Osteocyte (in vitro differentiated cells): Measurements from ENCODE around the gene TSR1. TPM values are rescaled to one million over a fixed set of nuclear protein-coding genes. Genes with fewer than 3 reads are reported as not detected.

Experiments used
- DNase-seq: peaks from one replicate; pipeline ENCODE4 v3.0.0; 2021; ENCODE audit warnings: mixed read lengths; ENCODE audit not compliant: unreplicated experiment; ENCODE audit errors: extremely low spot score
- H3K27ac Mint-ChIP-seq: one replicate; pipeline ENCODE4 v1.8.0; 2021; ENCODE audit warnings: mild to moderate bottlenecking, mixed read lengths; ENCODE audit not compliant: unreplicated experiment
- H3K27me3 Mint-ChIP-seq: one replicate; pipeline ENCODE4 v1.8.0; 2021; ENCODE audit warnings: mixed read lengths; ENCODE audit not compliant: unreplicated experiment
- H3K36me3 Mint-ChIP-seq: one replicate; pipeline ENCODE4 v1.8.0; 2021; ENCODE audit warnings: mixed read lengths; ENCODE audit not compliant: unreplicated experiment
- H3K4me1 Mint-ChIP-seq: one replicate; pipeline ENCODE4 v1.8.0; 2021; ENCODE audit warnings: mixed read lengths; ENCODE audit not compliant: unreplicated experiment
- H3K4me3 Mint-ChIP-seq: one replicate; pipeline ENCODE4 v1.8.0; 2021; ENCODE audit warnings: mild to moderate bottlenecking, moderate library complexity, mixed read lengths; ENCODE audit not compliant: unreplicated experiment
- H3K9me3 Mint-ChIP-seq: one replicate; pipeline ENCODE4 v1.8.0; 2021; ENCODE audit warnings: mixed read lengths; ENCODE audit not compliant: unreplicated experiment
- total RNA-seq: library from RNA; stranded (reverse); gene quantifications from 2 replicates; pipeline ENCODE4 v1.2.1, GENCODE V29; 2021
- TF ChIP-seq, protein P1 (sequence below): fragments of 200-600 bp; sonication (generic); IDR thresholded peaks from 2 replicates; pipeline ENCODE4 v1.5.0; 2021; ENCODE audit warnings: antibody characterized with exemption, mild to moderate bottlenecking, moderate library complexity

TSR1 gene
- total RNA-seq, 1 donor from 2014 or later, result 26.3 TPM

DNA sequence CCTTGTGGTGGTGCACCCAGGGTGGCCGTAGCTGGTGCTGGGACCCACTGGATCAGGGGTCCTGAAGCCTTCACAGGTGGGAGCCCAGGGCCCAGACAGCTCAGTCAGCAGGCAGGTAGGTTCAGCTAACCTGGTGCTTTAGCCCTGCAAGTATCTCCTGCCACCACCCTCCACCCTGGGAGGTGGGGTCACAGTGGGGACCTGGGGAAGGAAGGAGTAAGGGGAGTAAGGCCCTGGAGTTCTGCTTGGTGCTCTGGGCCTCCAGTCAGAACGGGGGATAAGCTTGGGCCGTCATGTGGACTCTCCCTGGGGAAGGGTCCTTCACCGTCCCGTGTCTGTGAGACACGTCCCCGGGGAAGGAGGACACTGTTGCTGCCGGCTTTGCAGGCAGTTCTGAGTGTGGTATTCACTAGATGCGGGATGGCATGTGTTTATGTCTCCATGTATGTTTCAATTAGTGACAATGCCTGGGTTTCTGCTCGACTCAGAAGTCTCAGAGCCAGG, 21.7 kb upstream of the TSR1 start:
- Mint-ChIP-seq H3K27ac (no peak overlapping the region), H3K36me3 (peaks cover 10% of the 10 kb centered on the region), H3K4me3 (no peak overlapping the region), H3K27me3 (no peaks in the 10 kb centered on the region), H3K4me1 (peaks cover 10% of the 10 kb centered on the region), H3K9me3 (no peaks in the 10 kb centered on the region)
- no peak for DNase-seq
- TF ChIP-seq, protein P1, sequence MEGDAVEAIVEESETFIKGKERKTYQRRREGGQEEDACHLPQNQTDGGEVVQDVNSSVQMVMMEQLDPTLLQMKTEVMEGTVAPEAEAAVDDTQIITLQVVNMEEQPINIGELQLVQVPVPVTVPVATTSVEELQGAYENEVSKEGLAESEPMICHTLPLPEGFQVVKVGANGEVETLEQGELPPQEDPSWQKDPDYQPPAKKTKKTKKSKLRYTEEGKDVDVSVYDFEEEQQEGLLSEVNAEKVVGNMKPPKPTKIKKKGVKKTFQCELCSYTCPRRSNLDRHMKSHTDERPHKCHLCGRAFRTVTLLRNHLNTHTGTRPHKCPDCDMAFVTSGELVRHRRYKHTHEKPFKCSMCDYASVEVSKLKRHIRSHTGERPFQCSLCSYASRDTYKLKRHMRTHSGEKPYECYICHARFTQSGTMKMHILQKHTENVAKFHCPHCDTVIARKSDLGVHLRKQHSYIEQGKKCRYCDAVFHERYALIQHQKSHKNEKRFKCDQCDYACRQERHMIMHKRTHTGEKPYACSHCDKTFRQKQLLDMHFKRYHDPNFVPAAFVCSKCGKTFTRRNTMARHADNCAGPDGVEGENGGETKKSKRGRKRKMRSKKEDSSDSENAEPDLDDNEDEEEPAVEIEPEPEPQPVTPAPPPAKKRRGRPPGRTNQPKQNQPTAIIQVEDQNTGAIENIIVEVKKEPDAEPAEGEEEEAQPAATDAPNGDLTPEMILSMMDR, result no peak

DNA sequence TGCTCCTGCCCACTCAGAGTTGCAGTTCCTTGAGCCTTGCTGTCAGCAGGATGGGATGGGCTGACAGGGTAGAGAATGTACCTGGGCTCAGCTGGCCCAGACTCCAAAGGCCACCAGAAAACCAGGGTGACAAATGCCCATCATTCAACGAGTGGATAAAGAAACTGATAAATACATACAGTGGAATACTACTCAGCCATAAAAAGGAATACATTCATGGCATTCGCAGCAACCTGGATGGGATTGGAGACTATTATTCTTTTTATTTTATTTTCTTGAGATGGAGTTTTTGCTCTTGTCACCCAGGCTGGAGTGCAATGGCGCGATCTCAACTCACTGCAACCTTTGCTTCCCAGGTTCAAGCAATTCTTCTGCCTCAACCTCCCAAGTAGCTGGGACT, 21.0 kb upstream of the TSR1 start:
- Mint-ChIP-seq H3K36me3 (peaks cover 5% of the 10 kb centered on the region), H3K27ac (no peak overlapping the region)

DNA sequence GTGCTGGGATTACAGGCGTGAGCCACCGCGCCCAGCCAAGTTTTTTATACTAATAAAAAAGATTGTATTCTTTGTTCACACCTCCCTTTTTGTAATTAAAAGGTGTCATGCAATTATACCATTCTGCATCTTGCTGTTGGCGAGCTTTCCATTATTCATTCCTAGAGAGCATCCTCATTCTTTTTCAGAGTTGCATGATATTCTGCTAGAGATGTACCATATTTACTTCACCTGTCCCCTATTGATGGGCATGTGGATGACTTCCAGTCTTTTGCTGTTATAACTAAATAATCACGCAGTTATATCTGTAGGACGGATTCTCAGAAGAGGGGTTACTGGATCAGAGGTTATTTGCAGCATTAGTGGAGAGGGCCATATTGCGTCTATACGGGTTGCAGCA, 18.1 kb upstream of the TSR1 start:
- no peak for DNase-seq
- Mint-ChIP-seq H3K36me3 (peaks cover 5% of the 10 kb centered on the region), H3K27ac (no peak overlapping the region), H3K4me3 (no peak overlapping the region), H3K9me3 (no peaks in the 10 kb centered on the region), H3K4me1 (peaks cover 5% of the 10 kb centered on the region), H3K27me3 (no peaks in the 10 kb centered on the region)
- TF ChIP-seq, protein P1, result no peak

More for the DNA sequence above, 21.0 kb upstream of the TSR1 start:
- Mint-ChIP-seq H3K4me1 (peaks cover 10% of the 10 kb centered on the region), H3K4me3 (no peak overlapping the region), H3K9me3 (no peaks in the 10 kb centered on the region), H3K27me3 (no peaks in the 10 kb centered on the region)
- TF ChIP-seq, protein P1, result no peak
- DNase-seq, result no peak

DNA sequence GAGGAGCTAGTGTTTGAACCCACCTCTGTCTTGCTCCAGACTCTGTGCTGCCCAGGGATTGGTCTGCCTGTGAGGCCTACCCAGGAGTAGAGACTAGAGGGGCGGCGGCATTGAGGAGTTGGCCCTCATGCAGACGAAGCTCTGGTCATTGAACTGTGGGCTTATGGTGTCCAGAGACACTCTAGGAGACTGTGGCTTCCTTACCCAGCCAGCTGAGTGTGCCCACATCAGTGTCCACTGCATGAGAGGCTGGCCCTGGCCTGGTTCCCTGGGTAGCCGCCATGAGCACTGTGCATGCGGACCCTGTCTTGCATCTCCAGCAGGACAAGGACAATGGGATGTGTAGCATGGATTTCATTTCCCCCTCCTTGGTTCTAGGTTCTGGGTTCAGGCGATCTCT, 15.0 kb upstream of the TSR1 start:
- H3K4me1 Mint-ChIP-seq, result peaks cover 10% of the 10 kb centered on the region
- H3K27ac Mint-ChIP-seq, result no peak overlapping the region

DNA sequence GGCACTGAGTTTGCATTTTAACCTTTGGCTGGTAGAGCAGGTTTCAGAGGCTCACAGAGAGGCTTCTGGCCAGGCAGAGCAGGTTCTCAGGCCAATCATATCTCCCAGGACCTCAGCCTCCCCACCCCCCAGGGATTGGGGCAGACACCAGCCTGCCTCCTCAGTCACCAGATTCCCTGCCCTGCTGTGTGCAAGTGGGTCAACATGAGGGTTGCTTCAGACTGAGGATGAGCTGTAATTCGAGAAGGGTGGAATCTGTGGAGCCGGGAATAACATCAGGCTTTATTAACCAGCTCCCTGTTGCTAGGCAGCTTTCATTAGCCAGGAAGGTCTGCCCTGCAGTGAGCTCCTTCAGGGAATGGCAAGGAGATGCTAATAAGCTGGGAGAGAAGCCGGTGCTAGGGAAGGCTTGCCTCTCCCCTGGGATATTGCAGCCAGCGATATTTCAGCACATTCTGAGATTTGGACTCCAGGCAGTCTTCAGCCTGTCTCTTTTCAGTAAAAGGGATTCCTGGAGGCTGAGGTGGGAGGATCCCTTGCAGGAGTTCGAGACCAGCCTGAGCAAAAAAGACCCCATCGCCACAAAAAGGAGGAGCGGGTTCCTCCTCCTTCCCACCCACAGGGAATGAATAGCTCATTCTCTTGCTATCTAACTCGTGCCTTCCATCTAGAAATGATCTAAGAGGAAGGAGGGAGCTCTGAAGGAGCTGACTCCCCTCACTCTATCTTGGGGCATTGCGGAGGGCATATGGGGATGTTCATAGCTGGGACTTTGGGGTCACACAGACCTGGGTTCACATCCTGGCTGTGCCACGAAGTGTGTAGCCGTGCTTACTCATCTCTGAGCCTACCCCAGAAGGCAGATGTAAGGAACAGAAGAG, 11.8 kb upstream of the TSR1 start:
- Mint-ChIP-seq H3K27ac (peak overlapping the region; percentile 54), H3K4me1 (peaks cover 10% of the 10 kb centered on the region), H3K36me3 (peaks cover 3% of the 10 kb centered on the region), H3K27me3 (no peaks in the 10 kb centered on the region), H3K9me3 (no peaks in the 10 kb centered on the region), H3K4me3 (no peak overlapping the region)
- DNase-seq, result no peak
- TF ChIP-seq, protein P1, result no peak

More for the DNA sequence above, 15.0 kb upstream of the TSR1 start:
- H3K9me3 Mint-ChIP-seq, result no peaks in the 10 kb centered on the region
- peaks cover 3% of the 10 kb centered on the region for H3K36me3 Mint-ChIP-seq
- H3K27me3 Mint-ChIP-seq, result no peaks in the 10 kb centered on the region
- DNase-seq, result no peak
- TF ChIP-seq, protein P1, result no peak
- no peak overlapping the region for H3K4me3 Mint-ChIP-seq
